Calu3 (cell line): ENCODE measurements around the gene MYO9A. TPM values are rescaled to one million over a fixed set of nuclear protein-coding genes. Genes with fewer than 3 reads are reported as not detected.
"Not testable (repeated sequence)": the region's sequence is repeated elsewhere in the genome, so short reads cannot be mapped to it uniquely, and the experiment has no call there.

Source experiments
- BruUV-seq: library from RNA; stranded (reverse); fragments of 400-500 nt; replicated peaks from 2 replicates; lab custom pipeline; 2021; lab: Mats Ljungman, UMichigan
- CTCF ChIA-PET: fragments of 300-600 bp; sonication (Branson Sonifier 250); formaldehyde crosslinking; loops from one replicate; lab custom pipeline; 2022; ENCODE audit warnings: antibody characterized with exemption; lab: Charles Lee
- DNase-seq: peaks from one replicate; pipeline ENCODE4 v3.0.0; 2022
- H3K27ac Mint-ChIP-seq: one replicate; pipeline ENCODE4 v1.8.0; 2022; ENCODE audit warnings: mixed read lengths; ENCODE audit not compliant: unreplicated experiment
- H3K27me3 Mint-ChIP-seq: one replicate; pipeline ENCODE4 v1.8.0; 2022; ENCODE audit warnings: mixed read lengths; ENCODE audit not compliant: unreplicated experiment
- H3K36me3 Mint-ChIP-seq: one replicate; pipeline ENCODE4 v1.8.0; 2022; ENCODE audit warnings: mild to moderate bottlenecking, moderate library complexity, mixed read lengths; ENCODE audit not compliant: insufficient read depth, unreplicated experiment
- H3K4me1 Mint-ChIP-seq: one replicate; pipeline ENCODE4 v1.8.0; 2022; ENCODE audit warnings: mild to moderate bottlenecking, low read depth, mixed read lengths; ENCODE audit not compliant: unreplicated experiment
- H3K4me3 Mint-ChIP-seq: one replicate; pipeline ENCODE4 v1.8.0; 2022; ENCODE audit warnings: mild to moderate bottlenecking, low read depth, moderate library complexity, mixed read lengths; ENCODE audit not compliant: unreplicated experiment
- H3K9me3 Mint-ChIP-seq: one replicate; pipeline ENCODE4 v1.8.0; 2022; ENCODE audit warnings: low read depth, mixed read lengths; ENCODE audit not compliant: unreplicated experiment
- intact Hi-C: fragments of 100-400 bp; cut with micrococcal nuclease; formaldehyde crosslinking; loops from one replicate; pipeline ENCODE4 v1.10.0; 2022; ENCODE audit not compliant: unreplicated experiment
- total RNA-seq: library from RNA; stranded (reverse); gene quantifications from 2 replicates; pipeline ENCODE4 v1.2.3, GENCODE V29; 2022
- TF ChIP-seq, protein P1 (sequence below): fragments of 200-600 bp; IDR thresholded peaks from one replicate; pipeline ENCODE4 v1.8.0; 2022; ENCODE audit warnings: antibody characterized with exemption; ENCODE audit not compliant: unreplicated experiment

The MYO9A gene
- total RNA-seq, 1 experiment from 2014 or later, result 32.8 TPM

DNA sequence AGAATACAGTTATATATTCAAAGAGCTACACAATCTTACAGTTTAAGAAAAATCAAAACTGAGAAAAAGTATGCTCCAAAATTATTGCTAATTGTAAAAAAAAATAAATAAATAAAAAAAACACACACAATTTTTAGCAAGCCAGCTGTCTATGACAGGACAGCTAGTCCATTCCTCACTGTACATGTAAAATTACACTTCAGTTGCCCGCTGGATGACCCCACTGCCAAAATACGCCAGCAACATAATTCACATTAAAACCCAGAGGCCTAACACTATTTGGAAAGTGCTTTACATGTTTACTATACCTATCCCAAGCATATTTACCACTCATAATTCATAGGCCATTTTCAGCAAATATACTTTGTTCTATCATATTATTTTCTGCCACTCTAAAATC lies 5.8 kb downstream of the MYO9A start:
- TF ChIP-seq, protein P1, sequence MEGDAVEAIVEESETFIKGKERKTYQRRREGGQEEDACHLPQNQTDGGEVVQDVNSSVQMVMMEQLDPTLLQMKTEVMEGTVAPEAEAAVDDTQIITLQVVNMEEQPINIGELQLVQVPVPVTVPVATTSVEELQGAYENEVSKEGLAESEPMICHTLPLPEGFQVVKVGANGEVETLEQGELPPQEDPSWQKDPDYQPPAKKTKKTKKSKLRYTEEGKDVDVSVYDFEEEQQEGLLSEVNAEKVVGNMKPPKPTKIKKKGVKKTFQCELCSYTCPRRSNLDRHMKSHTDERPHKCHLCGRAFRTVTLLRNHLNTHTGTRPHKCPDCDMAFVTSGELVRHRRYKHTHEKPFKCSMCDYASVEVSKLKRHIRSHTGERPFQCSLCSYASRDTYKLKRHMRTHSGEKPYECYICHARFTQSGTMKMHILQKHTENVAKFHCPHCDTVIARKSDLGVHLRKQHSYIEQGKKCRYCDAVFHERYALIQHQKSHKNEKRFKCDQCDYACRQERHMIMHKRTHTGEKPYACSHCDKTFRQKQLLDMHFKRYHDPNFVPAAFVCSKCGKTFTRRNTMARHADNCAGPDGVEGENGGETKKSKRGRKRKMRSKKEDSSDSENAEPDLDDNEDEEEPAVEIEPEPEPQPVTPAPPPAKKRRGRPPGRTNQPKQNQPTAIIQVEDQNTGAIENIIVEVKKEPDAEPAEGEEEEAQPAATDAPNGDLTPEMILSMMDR, result no peak
- Mint-ChIP-seq H3K4me3 (no peak overlapping the region), H3K27ac (no peak overlapping the region), H3K9me3 (no peaks in the 10 kb centered on the region), H3K36me3 (peaks cover 9% of the 10 kb centered on the region), H3K4me1 (peaks cover 37% of the 10 kb centered on the region), H3K27me3 (no peaks in the 10 kb centered on the region)
- intact Hi-C loops, result no loop called here
- no TSS peak for BruUV-seq
- CTCF ChIA-PET, result no interaction called here
- no peak for DNase-seq

DNA sequence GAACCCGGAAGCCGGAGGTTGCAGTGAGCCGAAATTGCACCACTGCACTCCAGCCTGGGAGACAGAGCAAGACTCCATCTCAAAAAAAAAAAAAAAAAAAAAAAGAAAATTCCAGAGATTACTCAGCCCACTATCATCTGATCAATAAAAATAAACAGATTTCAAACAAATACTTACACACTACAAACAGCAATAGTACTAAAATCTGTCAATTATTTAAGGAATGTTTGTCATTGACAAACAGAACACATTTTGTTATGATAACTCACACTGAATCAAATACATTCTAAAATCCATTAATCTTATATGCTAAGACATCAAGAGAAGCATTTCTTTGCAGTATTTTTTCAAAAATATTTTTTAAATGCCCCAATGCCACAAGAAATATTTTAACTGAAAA lies 7.6 kb downstream of the MYO9A start:
- DNase-seq, result no peak
- CTCF ChIA-PET, result interaction anchor here (0.6 kb wide), 1 partner anchor 460 kb away, joined by 3 read pairs; no protein-coding TSS in a partner anchor

DNA sequence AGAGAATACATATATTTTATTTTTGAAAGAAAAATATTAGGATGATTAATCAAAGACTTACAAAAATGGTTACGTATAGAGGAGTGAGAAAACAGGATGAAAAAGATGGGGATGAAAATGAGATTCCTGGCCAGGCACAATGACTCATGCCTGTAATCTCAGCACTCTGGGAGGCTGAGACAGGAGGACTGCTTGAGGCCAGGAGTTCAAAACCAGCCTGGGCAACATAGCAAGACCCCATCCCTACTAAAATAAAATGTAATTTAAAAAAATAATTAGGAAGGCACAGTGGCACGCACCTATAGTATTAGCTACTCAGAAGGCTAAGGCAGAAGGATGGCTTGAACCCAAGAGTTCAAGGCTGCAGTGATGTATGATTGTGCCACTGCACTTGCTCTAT lies 11.9 kb downstream of the MYO9A start:
- CTCF ChIA-PET, result no interaction called here
- no peak overlapping the region for H3K27ac Mint-ChIP-seq
- H3K4me3 Mint-ChIP-seq, result no peak overlapping the region
- H3K9me3 Mint-ChIP-seq, result no peaks in the 10 kb centered on the region
- no TSS peak for BruUV-seq
- H3K36me3 Mint-ChIP-seq, result no peaks in the 10 kb centered on the region
- DNase-seq, result no peak
- intact Hi-C loops, result no loop called here
- TF ChIP-seq, protein P1, result no peak
- H3K27me3 Mint-ChIP-seq, result no peaks in the 10 kb centered on the region
- H3K4me1 Mint-ChIP-seq, result peaks cover 15% of the 10 kb centered on the region

More for the DNA sequence above, 7.6 kb downstream of the MYO9A start:
- H3K27ac Mint-ChIP-seq, result no peak overlapping the region
- no peaks in the 10 kb centered on the region for H3K27me3 Mint-ChIP-seq
- H3K36me3 Mint-ChIP-seq, result no peaks in the 10 kb centered on the region
- peaks cover 26% of the 10 kb centered on the region for H3K4me1 Mint-ChIP-seq
- H3K4me3 Mint-ChIP-seq, result no peak overlapping the region
- no peaks in the 10 kb centered on the region for H3K9me3 Mint-ChIP-seq
- intact Hi-C loops, result no loop called here
- BruUV-seq, result no TSS peak
- TF ChIP-seq, protein P1, result no peak

GRCh38 chr15:72105111-72105510 lies 12.8 kb downstream of the MYO9A start:
- TF ChIP-seq, protein P1, result no peak
- no peaks in the 10 kb centered on the region for H3K36me3 Mint-ChIP-seq
- H3K9me3 Mint-ChIP-seq, result no peaks in the 10 kb centered on the region
- peaks cover 15% of the 10 kb centered on the region for H3K4me1 Mint-ChIP-seq
- CTCF ChIA-PET, result interaction anchor here (0.6 kb wide), 1 partner anchor 216 kb away, joined by 4 read pairs; no protein-coding TSS in a partner anchor
- H3K27ac Mint-ChIP-seq, result no peak overlapping the region
- no peak for DNase-seq
- no TSS peak for BruUV-seq
- H3K27me3 Mint-ChIP-seq, result no peaks in the 10 kb centered on the region
- intact Hi-C loops, result no loop called here
- H3K4me3 Mint-ChIP-seq, result no peak overlapping the region

DNA sequence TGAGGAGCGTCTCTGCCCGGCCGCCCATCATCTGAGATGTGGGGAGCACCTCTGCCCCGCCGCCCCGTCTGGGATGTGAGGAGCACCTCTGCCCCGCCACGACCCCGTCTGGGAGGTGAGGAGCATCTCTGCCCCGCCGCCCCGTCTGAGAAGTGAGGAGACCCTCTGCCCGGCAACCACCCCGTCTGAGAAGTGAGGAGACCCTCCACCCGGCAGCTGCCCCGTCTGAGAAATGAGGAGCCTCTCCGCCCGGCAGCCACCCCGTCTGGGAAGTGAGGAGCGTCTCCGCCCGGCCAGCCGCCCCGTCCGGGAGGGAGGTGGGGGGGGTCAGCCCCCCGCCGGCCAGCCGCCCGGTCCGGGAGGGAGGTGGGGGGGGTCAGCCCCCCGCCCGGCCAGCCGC lies 17.4 kb downstream of the MYO9A start:
- H3K27ac Mint-ChIP-seq, intact Hi-C loops, H3K36me3 Mint-ChIP-seq, CTCF ChIA-PET, H3K4me3 Mint-ChIP-seq, BruUV-seq, H3K9me3 Mint-ChIP-seq, H3K27me3 Mint-ChIP-seq, DNase-seq: not testable (repeated sequence)
- peaks cover 15% of the 10 kb centered on the region for H3K4me1 Mint-ChIP-seq
